K562 (cell line): ENCODE measurements around the gene SERAC1. TPM values are rescaled to one million over a fixed set of nuclear protein-coding genes. Genes with fewer than 3 reads are reported as not detected.

ENCODE experiments used
- CUX1 ChIP-seq: fragments of 200-800 bp; sonication (Bioruptor generic); IDR thresholded peaks from 2 replicates; pipeline ENCODE4 v1.6.1; 2016; ENCODE audit warnings: missing genetic modification characterization, missing compliant biosample characterization
- E2F8 ChIP-seq: fragments of 450-650 bp; IDR thresholded peaks from 2 replicates; pipeline ENCODE4 v1.7.1; 2018; ENCODE audit warnings: mild to moderate bottlenecking, low read depth; ENCODE audit not compliant: partially characterized antibody
- polyA plus RNA-seq, 8 experiments: library from polyadenylated mRNA; depleted of rRNA in 4 of 8; stranded (reverse) in 5 of 8; unstranded in 3 of 8; fragments of >200 nt; fragmentation: Nextera tagmentation in 2 of 8; fragmentation: Illumina TruSeq in 1 of 8; extraction: Ambion mirVana in 2 of 8; extraction: Trizol in 1 of 8; gene quantifications; 2 replicates each; pipeline versions ENCODE4 v1.2.1 to v1.2.3, GENCODE V29; 2011 to 2014; ENCODE audit warnings: inconsistent platforms in 1 of 8, missing spikeins in 1 of 8
- total RNA-seq, 7 experiments: library from RNA; depleted of rRNA in 6 of 7; stranded (reverse); fragments of >200 nt in 6 of 7; fragmentation: Illumina TruSeq in 2 of 7; extraction: Trizol in 2 of 7; gene quantifications; 2 replicates each; pipeline versions ENCODE4 v1.2.1 to v1.2.3, GENCODE V29; 2011 to 2021; ENCODE audit warnings: low replicate concordance in 1 of 7

SERAC1 gene
- total and polyA plus RNA-seq, 9 of the 15 experiments (the other 6 are each of a cell fraction or from before 2014, with no cell fraction given), result 1.8 to 6.2 (median 2.8) TPM

GRCh38 chr6:158060455-158061360, 107.4 kb downstream of the SERAC1 start (continued):
- TF ChIP-seq CUX1 (CRISPR knock-in tag) (no peak), E2F8 (no peak)

Other genes with a start within 250 kb of the SERAC1 start
- gene SYNJ2, start 186.4 kb downstream of the SERAC1 start, total RNA-seq (2014; rRNA removed), result 15.7 and 17.8 TPM in 2 replicates
- gene SYNJ2, start 186.4 kb downstream of the SERAC1 start, total RNA-seq (2014; rRNA removed; fragmentation: Illumina TruSeq; extraction: Trizol), result 19.5 and 22.7 TPM in 2 replicates
- gene SYNJ2, start 186.4 kb downstream of the SERAC1 start, total RNA-seq (2015; rRNA removed; fragmentation: Illumina TruSeq; extraction: Trizol), result 12.5 and 13.6 TPM in 2 replicates
- 24.7 and 27.7 TPM in 2 replicates for gene SYNJ2, start 186.4 kb downstream of the SERAC1 start, total RNA-seq (2021)
- gene SYNJ2, start 186.4 kb downstream of the SERAC1 start, polyA plus RNA-seq (2011; rRNA removed), result 17.1 and 21.6 TPM in 2 replicates
- 22.9 and 26.1 TPM in 2 replicates for gene SYNJ2, start 186.4 kb downstream of the SERAC1 start, polyA plus RNA-seq (2014; fragmentation: Illumina TruSeq; extraction: Trizol)
- gene SYNJ2, start 186.4 kb downstream of the SERAC1 start, polyA plus RNA-seq (2014; fragmentation: Nextera tagmentation; extraction: Ambion mirVana), result 1 to 10 TPM; 3.0 to 3.3 TPM
- 13.7 and 16.9 TPM in 2 replicates for gene SYNJ2, start 186.4 kb downstream of the SERAC1 start, polyA plus RNA-seq (2014; rRNA removed)
- gene GTF2H5, start 88 bp upstream of the SERAC1 start, total RNA-seq (2014; rRNA removed), result 4.0 and 4.3 TPM in 2 replicates
- gene GTF2H5, start 88 bp upstream of the SERAC1 start, total RNA-seq (2014; rRNA removed; fragmentation: Illumina TruSeq; extraction: Trizol), result 28.8 and 33.6 TPM in 2 replicates
- 22.5 and 24.1 TPM in 2 replicates for gene GTF2H5, start 88 bp upstream of the SERAC1 start, total RNA-seq (2015; rRNA removed; fragmentation: Illumina TruSeq; extraction: Trizol)
- 27.2 and 30.1 TPM in 2 replicates for gene GTF2H5, start 88 bp upstream of the SERAC1 start, total RNA-seq (2021)
- 17.2 and 24.9 TPM in 2 replicates for gene GTF2H5, start 88 bp upstream of the SERAC1 start, polyA plus RNA-seq (2011; rRNA removed)
- 15.2 and 15.8 TPM in 2 replicates for gene GTF2H5, start 88 bp upstream of the SERAC1 start, polyA plus RNA-seq (2014; fragmentation: Illumina TruSeq; extraction: Trizol)
- gene GTF2H5, start 88 bp upstream of the SERAC1 start, polyA plus RNA-seq (2014; fragmentation: Nextera tagmentation; extraction: Ambion mirVana), result 10 to 100 TPM; 48.8 to 58.4 TPM
- gene GTF2H5, start 88 bp upstream of the SERAC1 start, polyA plus RNA-seq (2014; rRNA removed), result 14.9 and 19.1 TPM in 2 replicates
- 33.3 and 33.8 TPM in 2 replicates for gene TULP4, start 144.2 kb upstream of the SERAC1 start, total RNA-seq (2014; rRNA removed)
- 50.4 and 52.4 TPM in 2 replicates for gene TULP4, start 144.2 kb upstream of the SERAC1 start, total RNA-seq (2014; rRNA removed; fragmentation: Illumina TruSeq; extraction: Trizol)
- gene TULP4, start 144.2 kb upstream of the SERAC1 start, total RNA-seq (2015; rRNA removed; fragmentation: Illumina TruSeq; extraction: Trizol), result 43.7 and 48.8 TPM in 2 replicates
- 42.5 and 46.9 TPM in 2 replicates for gene TULP4, start 144.2 kb upstream of the SERAC1 start, total RNA-seq (2021)
- 8.7 and 9.4 TPM in 2 replicates for gene TULP4, start 144.2 kb upstream of the SERAC1 start, polyA plus RNA-seq (2011; rRNA removed)
- 8.0 and 8.4 TPM in 2 replicates for gene TULP4, start 144.2 kb upstream of the SERAC1 start, polyA plus RNA-seq (2014; fragmentation: Illumina TruSeq; extraction: Trizol)
- gene TULP4, start 144.2 kb upstream of the SERAC1 start, polyA plus RNA-seq (2014; fragmentation: Nextera tagmentation; extraction: Ambion mirVana), result 1 to 10 TPM; 1.2 to 4.2 TPM
- 7.4 and 11.0 TPM in 2 replicates for gene TULP4, start 144.2 kb upstream of the SERAC1 start, polyA plus RNA-seq (2014; rRNA removed)